Progenitor cell of endocrine pancreas (in vitro differentiated cells): ENCODE data around the gene CDKN1B. TPM values are rescaled to one million over a fixed set of nuclear protein-coding genes. Genes with fewer than 3 reads are reported as not detected.

Source experiments
- DNase-seq: peaks from one replicate; pipeline ENCODE4 v3.0.0; 2021; ENCODE audit warnings: low spot score; ENCODE audit not compliant: unreplicated experiment
- H3K27ac Mint-ChIP-seq: 2 replicates; pipeline ENCODE4 v1.8.0; 2021; ENCODE audit warnings: mild to moderate bottlenecking, moderate library complexity, mixed read lengths
- H3K27me3 Mint-ChIP-seq: 2 replicates; pipeline ENCODE4 v1.8.0; 2021; ENCODE audit warnings: mixed read lengths
- H3K36me3 Mint-ChIP-seq: 2 replicates; pipeline ENCODE4 v1.8.0; 2022; ENCODE audit warnings: mixed read lengths; ENCODE audit not compliant: insufficient read depth
- H3K4me1 Mint-ChIP-seq: 2 replicates; pipeline ENCODE4 v1.8.0; 2021; ENCODE audit warnings: low read depth, mixed read lengths
- H3K4me3 Mint-ChIP-seq: 2 replicates; pipeline ENCODE4 v1.8.0; 2021; ENCODE audit warnings: low read depth, mild to moderate bottlenecking, moderate library complexity, mixed read lengths
- H3K9me3 Mint-ChIP-seq: 2 replicates; pipeline ENCODE4 v1.8.0; 2021; ENCODE audit warnings: low read depth, mixed read lengths
- long read RNA-seq: library from polyadenylated mRNA; unstranded; transcript quantifications from one replicate; pipeline ENCODE4 v2.0.0, GENCODE V29; 2020
- total RNA-seq: library from RNA; stranded (reverse); gene quantifications from 2 replicates; pipeline ENCODE4 v1.2.1, GENCODE V29; 2021
- TF ChIP-seq, protein P1 (sequence below): fragments of 200-600 bp; sonication (generic); IDR thresholded peaks from one replicate; pipeline ENCODE4 v1.5.0; 2021; ENCODE audit warnings: antibody characterized with exemption, mild to moderate bottlenecking; ENCODE audit not compliant: unreplicated experiment

Gene CDKN1B
- 36.7 and 40.8 TPM in 2 replicates for total RNA-seq
- long read RNA-seq, transcript CDKN1B-201 (3 exons, 2,657 nt) = major isoform, 20 of 23 reads
- long read RNA-seq, partial matches to known transcripts = 3 of 23 reads
- long read RNA-seq, other reads (novel, unspliced or antisense) = 0 of 23 reads

DNA sequence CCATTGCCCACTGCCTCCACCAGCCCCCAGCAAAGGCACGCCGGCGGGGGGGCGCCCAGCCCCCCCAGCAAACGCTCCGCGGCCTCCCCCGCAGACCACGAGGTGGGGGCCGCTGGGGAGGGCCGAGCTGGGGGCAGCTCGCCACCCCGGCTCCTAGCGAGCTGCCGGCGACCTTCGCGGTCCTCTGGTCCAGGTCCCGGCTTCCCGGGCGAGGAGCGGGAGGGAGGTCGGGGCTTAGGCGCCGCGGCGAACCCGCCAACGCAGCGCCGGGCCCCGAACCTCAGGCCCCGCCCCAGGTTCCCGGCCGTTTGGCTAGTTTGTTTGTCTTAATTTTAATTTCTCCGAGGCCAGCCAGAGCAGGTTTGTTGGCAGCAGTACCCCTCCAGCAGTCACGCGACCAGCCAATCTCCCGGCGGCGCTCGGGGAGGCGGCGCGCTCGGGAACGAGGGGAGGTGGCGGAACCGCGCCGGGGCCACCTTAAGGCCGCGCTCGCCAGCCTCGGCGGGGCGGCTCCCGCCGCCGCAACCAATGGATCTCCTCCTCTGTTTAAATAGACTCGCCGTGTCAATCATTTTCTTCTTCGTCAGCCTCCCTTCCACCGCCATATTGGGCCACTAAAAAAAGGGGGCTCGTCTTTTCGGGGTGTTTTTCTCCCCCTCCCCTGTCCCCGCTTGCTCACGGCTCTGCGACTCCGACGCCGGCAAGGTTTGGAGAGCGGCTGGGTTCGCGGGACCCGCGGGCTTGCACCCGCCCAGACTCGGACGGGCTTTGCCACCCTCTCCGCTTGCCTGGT, at the start of gene CDKN1B:
Gene CDKN1B (plus strand): TSS at position 576 of the 793 bp plus-strand sequence. CDS start 472 bp downstream, outside the sequence.
- Mint-ChIP-seq H3K4me1 (peaks cover 40% of the 10 kb centered on the region), H3K27ac (peak within 1 kb of the TSS; percentile 90), H3K36me3 (peaks cover 20% of the 10 kb centered on the region), H3K27me3 (peaks cover 22% of the 10 kb centered on the region), H3K9me3 (no peaks in the 10 kb centered on the region), H3K4me3 (peak within 1 kb of the TSS; percentile 94)
- TF ChIP-seq, protein P1, sequence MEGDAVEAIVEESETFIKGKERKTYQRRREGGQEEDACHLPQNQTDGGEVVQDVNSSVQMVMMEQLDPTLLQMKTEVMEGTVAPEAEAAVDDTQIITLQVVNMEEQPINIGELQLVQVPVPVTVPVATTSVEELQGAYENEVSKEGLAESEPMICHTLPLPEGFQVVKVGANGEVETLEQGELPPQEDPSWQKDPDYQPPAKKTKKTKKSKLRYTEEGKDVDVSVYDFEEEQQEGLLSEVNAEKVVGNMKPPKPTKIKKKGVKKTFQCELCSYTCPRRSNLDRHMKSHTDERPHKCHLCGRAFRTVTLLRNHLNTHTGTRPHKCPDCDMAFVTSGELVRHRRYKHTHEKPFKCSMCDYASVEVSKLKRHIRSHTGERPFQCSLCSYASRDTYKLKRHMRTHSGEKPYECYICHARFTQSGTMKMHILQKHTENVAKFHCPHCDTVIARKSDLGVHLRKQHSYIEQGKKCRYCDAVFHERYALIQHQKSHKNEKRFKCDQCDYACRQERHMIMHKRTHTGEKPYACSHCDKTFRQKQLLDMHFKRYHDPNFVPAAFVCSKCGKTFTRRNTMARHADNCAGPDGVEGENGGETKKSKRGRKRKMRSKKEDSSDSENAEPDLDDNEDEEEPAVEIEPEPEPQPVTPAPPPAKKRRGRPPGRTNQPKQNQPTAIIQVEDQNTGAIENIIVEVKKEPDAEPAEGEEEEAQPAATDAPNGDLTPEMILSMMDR = no peak
- peak; percentile 68 for DNase-seq

DNA sequence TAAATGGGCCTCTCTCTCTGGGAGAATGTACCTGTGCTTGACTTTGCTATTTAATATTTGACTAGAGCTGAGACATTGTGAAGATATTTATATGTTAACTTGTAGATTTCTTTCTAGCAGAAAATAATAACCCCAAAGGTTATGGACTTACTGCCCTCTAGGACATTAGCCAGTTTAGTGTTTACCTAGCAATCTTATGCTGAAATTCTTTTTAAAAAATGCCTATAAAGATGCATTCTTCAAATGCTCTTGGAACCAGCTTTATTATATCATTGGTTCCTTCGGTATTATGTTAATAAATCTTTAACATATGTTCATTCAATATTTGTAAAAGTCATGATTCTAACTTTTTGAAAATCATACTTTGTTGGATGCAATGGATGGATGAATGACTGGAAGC, 49.2 kb upstream of the CDKN1B start:
- no peaks in the 10 kb centered on the region for H3K9me3 Mint-ChIP-seq
- DNase-seq = no peak
- no peaks in the 10 kb centered on the region for H3K4me1 Mint-ChIP-seq
- H3K4me3 Mint-ChIP-seq = no peak overlapping the region
- no peaks in the 10 kb centered on the region for H3K36me3 Mint-ChIP-seq
- H3K27me3 Mint-ChIP-seq = no peaks in the 10 kb centered on the region
- TF ChIP-seq, protein P1 = no peak
- H3K27ac Mint-ChIP-seq = no peak overlapping the region

DNA sequence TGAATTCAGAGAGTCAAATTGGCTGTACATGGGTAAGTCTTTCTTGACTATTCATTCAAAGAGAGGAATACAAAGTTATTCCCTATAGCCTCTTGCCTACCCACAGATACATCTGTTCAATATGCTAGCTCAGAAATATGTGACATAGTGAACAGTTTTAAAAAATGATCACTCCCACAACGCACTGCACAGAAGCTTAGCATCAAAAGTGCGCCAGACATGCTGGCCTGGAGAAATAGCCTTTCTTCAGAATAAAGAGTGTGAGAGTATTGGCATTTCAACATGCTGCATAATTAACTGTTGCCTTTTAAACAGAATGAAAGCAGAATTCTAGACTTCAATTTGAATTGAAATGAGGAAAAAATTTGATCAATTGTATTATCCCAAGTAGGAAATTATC, 48.1 kb upstream of the CDKN1B start:
- Mint-ChIP-seq H3K36me3 (no peaks in the 10 kb centered on the region), H3K4me3 (no peak overlapping the region), H3K27ac (no peak overlapping the region), H3K27me3 (no peaks in the 10 kb centered on the region), H3K9me3 (no peaks in the 10 kb centered on the region), H3K4me1 (no peaks in the 10 kb centered on the region)
- no peak for DNase-seq
- TF ChIP-seq, protein P1 = no peak

DNA sequence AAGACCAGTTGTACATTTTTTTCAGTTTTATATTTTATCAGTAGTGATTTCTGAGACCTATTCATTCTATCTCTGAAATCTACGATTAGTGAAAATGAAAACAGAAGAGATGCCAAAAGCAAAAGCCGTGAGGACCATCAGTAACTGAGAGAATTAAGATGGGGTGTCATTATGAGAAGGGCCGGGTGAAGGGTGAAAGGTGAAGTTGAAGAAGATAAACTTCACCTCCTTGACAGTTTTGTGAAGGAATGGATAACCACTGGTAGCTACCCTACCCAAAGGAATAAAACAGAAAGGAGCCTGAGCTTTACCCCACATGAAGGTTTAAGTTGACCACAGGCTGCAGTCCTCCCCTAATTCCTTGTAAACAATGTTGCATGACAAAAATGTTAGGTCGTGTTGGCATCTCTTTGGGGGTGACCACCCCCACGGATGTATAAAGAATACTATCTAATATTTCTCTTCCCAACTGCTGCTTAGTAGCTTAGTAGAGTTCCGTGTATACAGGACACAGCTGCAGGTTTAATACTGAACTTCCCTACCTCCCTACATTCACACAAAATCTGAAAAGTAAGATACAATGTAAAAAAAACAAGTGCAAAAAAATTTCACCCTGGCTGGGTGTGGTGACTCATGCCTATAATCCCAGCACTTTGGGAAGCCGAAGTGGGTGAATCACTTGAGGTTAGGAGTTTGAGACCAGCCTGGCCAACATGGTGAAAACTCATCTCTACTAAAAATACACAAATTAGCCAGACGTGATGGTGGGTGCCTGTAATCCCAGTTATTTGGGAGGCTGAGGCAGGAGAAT, 45.1 kb upstream of the CDKN1B start:
- no peaks in the 10 kb centered on the region for H3K4me1 Mint-ChIP-seq
- no peak overlapping the region for H3K27ac Mint-ChIP-seq
- H3K9me3 Mint-ChIP-seq = no peaks in the 10 kb centered on the region
- H3K4me3 Mint-ChIP-seq = no peak overlapping the region
- H3K36me3 Mint-ChIP-seq = no peaks in the 10 kb centered on the region
- no peak for DNase-seq
- TF ChIP-seq, protein P1 = no peak
- H3K27me3 Mint-ChIP-seq = no peaks in the 10 kb centered on the region

DNA sequence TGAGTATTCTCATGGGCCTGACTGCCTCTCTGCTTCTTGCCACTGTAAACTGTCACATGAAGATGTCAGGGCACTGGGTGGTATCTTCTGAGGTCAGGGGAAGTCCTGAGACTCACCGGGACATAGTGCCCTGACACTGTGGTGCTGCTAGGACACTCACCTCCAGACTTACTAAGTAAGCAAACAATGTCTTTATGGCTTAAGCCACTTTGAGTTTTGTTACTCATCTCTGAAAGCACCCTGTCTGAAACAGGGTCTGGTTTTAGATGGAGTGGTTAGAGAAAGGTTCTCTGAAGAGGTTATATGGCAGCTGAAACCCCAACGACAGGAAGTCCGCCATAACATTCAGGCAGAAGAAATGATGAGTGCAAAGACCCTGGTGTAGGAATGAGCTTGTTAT, 43.9 kb upstream of the CDKN1B start:
- Mint-ChIP-seq H3K4me1 (no peaks in the 10 kb centered on the region), H3K27me3 (no peaks in the 10 kb centered on the region), H3K9me3 (no peaks in the 10 kb centered on the region), H3K4me3 (no peak overlapping the region), H3K27ac (no peak overlapping the region), H3K36me3 (no peaks in the 10 kb centered on the region)
- TF ChIP-seq, protein P1 = no peak
- DNase-seq = no peak
